ENCODE measurements around the gene CH25H. TPM values are rescaled to one million over a fixed set of nuclear protein-coding genes. Genes with fewer than 3 reads are reported as not detected.

Gene CH25H
- polyA plus RNA-seq, 3 donors: 0.09 to 1.2 TPM; not detected in 1

GRCh38 chr10:89216056-89216455 lies 8.9 kb upstream of the CH25H start:
- no peak overlapping the region for H3K27ac Mint-ChIP-seq
- Histone ChIP-seq H3K27me3 (ENCODE audit: control insufficient read depth in 2 of 2, insufficient read depth in 2 of 2, low read length in 2 of 2) (peaks cover 0 to 8% of the 10 kb centered on the region in 2 donors), H3K4me1 (ENCODE audit: control insufficient read depth in 1 of 2, insufficient read depth in 2 of 2, low read length in 2 of 2) (peaks cover 5 to 10% of the 10 kb centered on the region in 2 donors), H3K27ac (ENCODE audit: low read depth in 1 of 2, low read length in 2 of 2) (no peak overlapping the region), H3K9me3 (replicated peaks in 1 of 2; ENCODE audit: control insufficient read depth in 1 of 2, insufficient read depth in 1 of 2, low read length in 2 of 2) (no peaks in the 10 kb centered on the region), H3K9ac (ENCODE audit: insufficient read depth, low read length, poor library complexity, severe bottlenecking) (no peak overlapping the region), H2AFZ (ENCODE audit: insufficient read depth, low read depth, low read length, poor library complexity, severe bottlenecking) (no peak overlapping the region), H3K4me3 (replicated peaks in 1 of 3; ENCODE audit: low read depth in 2 of 3, low read length in 3 of 3) (no peak overlapping the region), H3K79me2 (ENCODE audit: insufficient read depth, low read length) (no peaks in the 10 kb centered on the region), H4K20me1 (ENCODE audit: insufficient read depth, low read length) (no peaks in the 10 kb centered on the region), H3K36me3 (replicated peaks in 1 of 2; ENCODE audit: control insufficient read depth in 1 of 2, insufficient read depth in 2 of 2, low read length in 2 of 2) (peaks cover 40 to 52% of the 10 kb centered on the region in 2 donors), H3K4me2 (replicated peaks; ENCODE audit: extremely low read depth, low read length, poor library complexity, severe bottlenecking) (no peak overlapping the region)
- no peak for DNase-seq
- peaks cover 32 to 42% of the 10 kb centered on the region in 2 donors for H3K36me3 Mint-ChIP-seq
- H3K9me3 Mint-ChIP-seq: no peaks in the 10 kb centered on the region
- intact Hi-C loops (cut with micrococcal nuclease): loop anchor here (5.0 to 10.0 kb wide), 2 partner anchors 279 to 361 kb away; partner anchors contain the start of gene ANKRD22 (in 1 of the 2)
- no peak overlapping the region for H3K4me3 Mint-ChIP-seq
- peaks cover 9% of the 10 kb centered on the region for H3K4me1 Mint-ChIP-seq
- peaks cover 0 to 2% (median 2%) of the 10 kb centered on the region in 3 donors for H3K27me3 Mint-ChIP-seq (ENCODE audit: low read depth in 3 of 3)
- TF ChIP-seq CTCF (IDR thresholded peaks at IDR 0.05): no peak
- WGBS (ENCODE audit: insufficient coverage): no CpG with 5 or more reads among the region's 2 CpGs

GRCh38 chr10:89215511-89215910 lies 8.4 kb upstream of the CH25H start:
- Histone ChIP-seq H3K9ac (ENCODE audit: insufficient read depth, low read length, poor library complexity, severe bottlenecking) (no peak overlapping the region), H3K4me1 (ENCODE audit: control insufficient read depth in 1 of 2, insufficient read depth in 2 of 2, low read length in 2 of 2) (peaks cover 5 to 10% of the 10 kb centered on the region in 2 donors), H3K9me3 (replicated peaks in 1 of 2; ENCODE audit: control insufficient read depth in 1 of 2, insufficient read depth in 1 of 2, low read length in 2 of 2) (no peaks in the 10 kb centered on the region), H3K27me3 (ENCODE audit: control insufficient read depth in 2 of 2, insufficient read depth in 2 of 2, low read length in 2 of 2) (peaks cover 4 to 13% of the 10 kb centered on the region in 2 donors), H2AFZ (ENCODE audit: insufficient read depth, low read depth, low read length, poor library complexity, severe bottlenecking) (no peak overlapping the region), H3K4me2 (replicated peaks; ENCODE audit: extremely low read depth, low read length, poor library complexity, severe bottlenecking) (no peak overlapping the region), H3K36me3 (replicated peaks in 1 of 2; ENCODE audit: control insufficient read depth in 1 of 2, insufficient read depth in 2 of 2, low read length in 2 of 2) (peaks cover 37 to 48% of the 10 kb centered on the region in 2 donors), H3K79me2 (ENCODE audit: insufficient read depth, low read length) (no peaks in the 10 kb centered on the region), H3K27ac (ENCODE audit: low read depth in 1 of 2, low read length in 2 of 2) (no peak overlapping the region), H3K4me3 (replicated peaks in 1 of 3; ENCODE audit: low read depth in 2 of 3, low read length in 3 of 3) (no peak overlapping the region), H4K20me1 (ENCODE audit: insufficient read depth, low read length) (no peaks in the 10 kb centered on the region)
- intact Hi-C loops (cut with micrococcal nuclease): loop anchor here (2.0 to 10.0 kb wide), 3 partner anchors 185 to 361 kb away; partner anchors contain the start of gene ANKRD22 (in 1 of the 2)
- peaks cover 0 to 4% (median 3%) of the 10 kb centered on the region in 3 donors for H3K27me3 Mint-ChIP-seq (ENCODE audit: low read depth in 3 of 3)
- H3K27ac Mint-ChIP-seq: no peak overlapping the region
- H3K4me3 Mint-ChIP-seq: no peak overlapping the region
- peaks cover 9% of the 10 kb centered on the region for H3K4me1 Mint-ChIP-seq
- whole genome bisulfite sequencing (ENCODE audit: insufficient coverage): no CpG with 5 or more reads among the region's 1 CpG
- no peaks in the 10 kb centered on the region for H3K9me3 Mint-ChIP-seq
- H3K36me3 Mint-ChIP-seq: peaks cover 28 to 37% of the 10 kb centered on the region in 2 donors
- TF ChIP-seq CTCF (IDR thresholded peaks at IDR 0.05): no peak
- no peak for DNase-seq
